Endothelial cell of umbilical vein (primary cell): ENCODE data around the gene FILIP1L.

Experiments used
- CTCF ChIP-seq, 2 donors: IDR thresholded peaks; 1 replicate in 1 of 2; 2 replicates in 1 of 2; pipeline ENCODE4 v1.5.1; 2011; ENCODE audit warnings: low read length in 2 of 2, mild to moderate bottlenecking in 2 of 2, moderate library complexity in 2 of 2, control low read depth in 1 of 2, inconsistent platforms in 1 of 2, low read depth in 1 of 2; ENCODE audit not compliant: insufficient read depth in 1 of 2; ENCODE audit errors: extremely low read depth in 1 of 2
- FOS ChIP-seq: IDR thresholded peaks from 2 replicates; pipeline ENCODE4 v1.6.1; 2011; ENCODE audit warnings: mild to moderate bottlenecking, low read length, moderate library complexity, borderline replicate concordance; ENCODE audit not compliant: insufficient read depth
- POLR2A ChIP-seq: IDR thresholded peaks from 2 replicates; pipeline ENCODE4 v1.6.1; 2012; ENCODE audit warnings: low read depth, mild to moderate bottlenecking, control low read depth, low read length
- POLR2AphosphoS5 ChIP-seq: IDR thresholded peaks from 2 replicates; pipeline ENCODE4 v1.6.1; 2012; ENCODE audit warnings: low read depth, mild to moderate bottlenecking, control low read depth, low read length, moderate library complexity; ENCODE audit not compliant: insufficient read depth
- TF ChIP-seq, protein P1 (sequence below): IDR thresholded peaks from 2 replicates; pipeline ENCODE4 v1.6.1; 2011; ENCODE audit not compliant: insufficient read depth, insufficient read length

DNA sequence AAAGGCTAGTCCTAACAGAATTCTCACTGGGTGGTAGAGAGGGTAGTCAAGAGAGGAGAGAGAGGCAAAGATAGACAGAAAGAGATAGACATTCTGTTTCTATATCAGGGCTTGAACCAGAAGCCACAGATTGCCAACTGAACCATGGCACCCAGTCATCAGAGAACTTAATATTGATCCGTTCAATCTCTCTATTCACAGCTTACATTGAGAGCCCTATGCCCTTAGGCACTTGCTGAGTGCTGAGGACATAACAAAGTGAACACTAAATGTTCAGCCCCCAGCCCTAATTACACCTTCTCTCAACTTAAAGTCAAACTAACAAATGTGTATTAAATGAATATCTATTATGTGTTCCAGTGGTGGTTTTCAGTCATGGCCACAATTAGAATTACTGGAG lies 124.1 kb downstream of the FILIP1L start:
- no peak for TF ChIP-seq CTCF (IDR thresholded peaks at IDR 0.05; ENCODE audit: extremely low read depth in 1 of 2, insufficient read depth in 1 of 2, low read depth in 1 of 2, low read length in 2 of 2)
- no peak for TF ChIP-seq POLR2A
- no peak for TF ChIP-seq FOS
- no peak for TF ChIP-seq POLR2AphosphoS5
- TF ChIP-seq, protein P1, sequence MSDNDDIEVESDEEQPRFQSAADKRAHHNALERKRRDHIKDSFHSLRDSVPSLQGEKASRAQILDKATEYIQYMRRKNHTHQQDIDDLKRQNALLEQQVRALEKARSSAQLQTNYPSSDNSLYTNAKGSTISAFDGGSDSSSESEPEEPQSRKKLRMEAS, result no peak
